Left ventricle myocardium inferior (tissue), 1 donor: ENCODE data around the gene POU2AF3. TPM values are rescaled to one million over a fixed set of nuclear protein-coding genes. Genes with fewer than 3 reads are reported as not detected.

ENCODE experiments used
- DNase-seq: peaks from one replicate; pipeline ENCODE4 v3.0.0-alpha.2; 2020
- H3K27ac ChIP-seq: fragments of 200-600 bp; replicated peaks from 2 replicates; pipeline ENCODE4 v1.8.0; 2021
- H3K27me3 ChIP-seq: fragments of 200-600 bp; 2 replicates; pipeline ENCODE4 v1.8.0; 2021; ENCODE audit warnings: low read depth
- H3K36me3 ChIP-seq: fragments of 200-600 bp; 2 replicates; pipeline ENCODE4 v1.8.0; 2021
- H3K4me1 ChIP-seq: fragments of 200-600 bp; 2 replicates; pipeline ENCODE4 v1.8.0; 2021
- H3K4me3 ChIP-seq: fragments of 200-600 bp; 2 replicates; pipeline ENCODE4 v1.8.0; 2021; ENCODE audit warnings: mild to moderate bottlenecking, moderate library complexity
- H3K9me3 ChIP-seq: fragments of 200-600 bp; replicated peaks from 2 replicates; pipeline ENCODE4 v1.8.0; 2021
- CTCF ChIP-seq: fragments of 200-600 bp; IDR thresholded peaks from 2 replicates; pipeline ENCODE4 v1.8.0; 2021; ENCODE audit warnings: antibody characterized with exemption, mild to moderate bottlenecking, borderline replicate concordance
- intact Hi-C: fragments of 100-400 bp; cut with micrococcal nuclease; formaldehyde crosslinking; loops from one replicate; pipeline ENCODE4 v1.11.0; 2022
- microRNA-seq: library from miRNA; unstranded; fragments of <30 nt; microRNA quantifications from one replicate; pipeline ENCODE4 v1.2.0, GENCODE V29; 2020
- total RNA-seq: library from RNA; stranded (reverse); fragmentation: NEBNext Ultra II Directional; extraction: Animal tissue kit (Norgen Biotek cat#: 25700); gene quantifications from one replicate; pipeline ENCODE4 v1.2.1, GENCODE V29; 2021
- donor health status: DM: no; HTN: yes; CAD: no; lungs with severe emphysema.

The POU2AF3 gene
- total RNA-seq, 1 donor from 2014 or later: 0.38 TPM

GRCh38 chr11:111355956-111356659, 57.8 kb downstream of the POU2AF3 start:
- Histone ChIP-seq H3K36me3 (no peaks in the 10 kb centered on the region), H3K4me1 (peaks cover 5% of the 10 kb centered on the region), H3K27me3 (no peaks in the 10 kb centered on the region), H3K27ac (no peak overlapping the region), H3K9me3 (no peaks in the 10 kb centered on the region), H3K4me3 (no peak overlapping the region)
- no peak for DNase-seq
- intact Hi-C loops: no loop called here
- no peak for TF ChIP-seq CTCF

DNA sequence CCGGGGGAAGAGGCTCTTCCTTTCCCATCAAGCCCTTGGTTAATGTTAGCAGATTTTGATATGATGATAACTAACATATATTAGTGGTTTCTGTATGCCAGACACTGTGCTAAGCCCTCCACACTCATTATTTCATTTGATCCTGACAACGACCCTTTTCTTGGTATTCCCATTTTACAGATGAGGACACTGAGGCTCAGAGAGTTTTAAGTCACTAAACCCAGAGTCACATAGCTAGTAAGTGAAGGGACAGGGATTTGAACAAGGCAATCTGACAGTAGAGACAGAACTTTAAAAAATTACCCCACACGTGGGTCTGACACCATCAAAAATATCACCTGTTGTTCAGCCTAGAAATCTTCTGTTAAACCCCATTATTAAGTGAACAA, 58.3 kb downstream of the POU2AF3 start:
- Histone ChIP-seq H3K4me3 (no peak overlapping the region), H3K9me3 (no peaks in the 10 kb centered on the region), H3K36me3 (no peaks in the 10 kb centered on the region), H3K27me3 (no peaks in the 10 kb centered on the region), H3K27ac (no peak overlapping the region), H3K4me1 (peaks cover 2% of the 10 kb centered on the region)
- no peak for DNase-seq
- intact Hi-C loops: no loop called here
- no peak for TF ChIP-seq CTCF

DNA sequence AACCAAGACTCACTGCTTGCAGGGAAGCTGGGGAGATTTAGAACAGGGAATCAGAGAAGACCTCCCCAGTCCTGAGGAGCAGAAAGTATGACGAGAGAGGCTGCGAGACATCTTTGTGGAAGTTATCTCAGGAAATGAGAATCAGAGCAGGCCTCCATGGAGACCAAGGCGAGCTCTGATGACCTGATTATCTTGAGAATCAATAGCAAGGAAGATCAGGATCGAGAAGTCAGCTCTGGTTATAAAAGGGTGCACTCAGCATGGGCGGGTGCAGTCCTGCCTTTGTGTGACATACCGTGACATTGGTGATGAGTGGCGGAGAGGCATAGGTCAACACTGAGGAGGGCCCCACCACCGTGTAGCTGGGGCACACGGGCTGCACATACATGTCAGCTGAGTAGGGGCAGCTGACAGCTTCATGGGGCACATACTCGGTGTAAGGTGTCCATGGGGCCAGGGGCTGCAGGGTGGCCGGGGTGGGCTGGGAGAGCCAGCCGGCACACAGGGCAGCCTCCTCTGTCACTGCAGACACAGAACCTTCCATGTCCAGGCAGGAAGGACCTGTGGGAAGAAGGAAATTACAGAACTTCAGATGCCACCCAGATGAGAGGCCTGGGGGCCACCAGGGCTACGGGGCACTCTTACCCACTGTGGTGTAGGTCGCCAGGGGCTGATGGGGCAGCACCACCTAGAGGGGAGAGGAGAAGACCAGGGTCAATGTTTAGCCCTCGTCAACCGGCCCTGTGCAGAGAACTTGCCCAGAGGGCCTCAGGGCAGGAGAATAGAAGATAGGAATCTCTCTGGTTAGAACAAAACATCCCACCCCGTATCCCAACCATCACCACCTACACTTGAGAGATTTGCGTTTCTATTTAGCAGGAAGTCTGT, 59.0 kb downstream of the POU2AF3 start:
- DNase-seq: no peak
- Histone ChIP-seq H3K4me3 (no peak overlapping the region), H3K27ac (no peak overlapping the region)

More for the DNA sequence above, 59.0 kb downstream of the POU2AF3 start:
- no peaks in the 10 kb centered on the region for H3K4me1 ChIP-seq
- intact Hi-C loops: no loop called here
- H3K9me3 ChIP-seq: no peaks in the 10 kb centered on the region
- no peak for TF ChIP-seq CTCF
- H3K36me3 ChIP-seq: no peaks in the 10 kb centered on the region
- H3K27me3 ChIP-seq: no peaks in the 10 kb centered on the region

Small RNA genes lying within 50 kb of the gene (microRNA-seq; reads per million reads assigned to microRNA genes)
- not detected for gene MIR4491

Other genes with a start within 250 kb of the POU2AF3 start
- not detected for gene POU2AF2, start 52.8 kb upstream of the POU2AF3 start, total RNA-seq
- gene POU2AF1, start 80.7 kb downstream of the POU2AF3 start, total RNA-seq: 0.05 TPM
- gene BTG4, start 213.8 kb downstream of the POU2AF3 start, total RNA-seq: not detected
- gene HOATZ, start 216.2 kb downstream of the POU2AF3 start, total RNA-seq: not detected
- 2.8 TPM for gene LAYN, start 242.2 kb downstream of the POU2AF3 start, total RNA-seq